LNCAP (cell line): ENCODE results near the gene FOXM1.

Experiments
- TF ChIP-seq, protein P1 (sequence below): fragments of 450-650 bp; IDR thresholded peaks from 2 replicates; pipeline ENCODE4 v1.5.1; 2017; ENCODE audit warnings: mild to moderate bottlenecking

The FOXM1 gene, protein sequence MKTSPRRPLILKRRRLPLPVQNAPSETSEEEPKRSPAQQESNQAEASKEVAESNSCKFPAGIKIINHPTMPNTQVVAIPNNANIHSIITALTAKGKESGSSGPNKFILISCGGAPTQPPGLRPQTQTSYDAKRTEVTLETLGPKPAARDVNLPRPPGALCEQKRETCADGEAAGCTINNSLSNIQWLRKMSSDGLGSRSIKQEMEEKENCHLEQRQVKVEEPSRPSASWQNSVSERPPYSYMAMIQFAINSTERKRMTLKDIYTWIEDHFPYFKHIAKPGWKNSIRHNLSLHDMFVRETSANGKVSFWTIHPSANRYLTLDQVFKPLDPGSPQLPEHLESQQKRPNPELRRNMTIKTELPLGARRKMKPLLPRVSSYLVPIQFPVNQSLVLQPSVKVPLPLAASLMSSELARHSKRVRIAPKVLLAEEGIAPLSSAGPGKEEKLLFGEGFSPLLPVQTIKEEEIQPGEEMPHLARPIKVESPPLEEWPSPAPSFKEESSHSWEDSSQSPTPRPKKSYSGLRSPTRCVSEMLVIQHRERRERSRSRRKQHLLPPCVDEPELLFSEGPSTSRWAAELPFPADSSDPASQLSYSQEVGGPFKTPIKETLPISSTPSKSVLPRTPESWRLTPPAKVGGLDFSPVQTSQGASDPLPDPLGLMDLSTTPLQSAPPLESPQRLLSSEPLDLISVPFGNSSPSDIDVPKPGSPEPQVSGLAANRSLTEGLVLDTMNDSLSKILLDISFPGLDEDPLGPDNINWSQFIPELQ

DNA sequence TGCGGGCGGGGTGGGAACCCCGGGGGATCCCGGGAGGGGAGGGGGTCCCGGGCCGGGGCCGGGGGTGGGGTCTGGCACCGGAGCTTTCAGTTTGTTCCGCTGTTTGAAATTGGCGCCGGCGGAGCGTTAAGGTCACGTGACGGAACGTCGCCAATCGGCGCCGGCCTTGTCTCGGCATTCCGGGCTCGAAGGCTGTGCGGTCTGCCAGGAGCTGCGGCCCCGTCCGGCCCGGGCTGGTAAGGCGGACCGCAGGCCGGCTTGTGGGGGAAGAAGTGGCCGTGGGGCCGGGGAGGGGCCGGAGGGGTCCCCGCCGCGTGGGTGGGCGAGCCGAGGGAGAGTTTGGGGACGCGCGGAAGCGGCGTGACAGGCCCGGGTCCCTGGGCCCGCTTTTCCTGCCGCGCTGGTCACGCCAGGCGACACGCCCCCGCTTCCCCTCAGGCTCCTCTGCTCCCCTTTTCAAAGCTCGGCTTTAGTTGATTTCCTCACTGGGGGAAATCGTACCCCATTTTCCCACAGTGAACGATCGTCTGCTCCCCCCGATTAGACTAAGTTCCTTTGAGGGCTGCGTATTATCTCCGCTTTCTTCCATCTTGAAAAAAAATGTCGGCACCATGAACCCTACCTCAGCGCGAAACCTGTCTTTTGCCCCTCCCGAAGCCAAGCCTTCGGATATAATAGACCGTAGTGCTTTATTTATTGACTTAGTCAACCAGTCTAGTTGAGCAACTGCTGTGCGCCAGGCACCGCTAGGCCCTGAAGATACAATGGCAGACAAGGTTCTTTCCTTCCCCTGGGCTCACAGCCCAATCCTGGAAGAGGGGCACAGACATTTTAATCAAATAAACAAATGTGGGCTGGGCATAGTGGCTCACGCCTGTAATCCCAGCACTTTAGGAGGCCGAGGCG lies at the start of gene FOXM1, which contains the start of gene RHNO1:
TSS of gene FOXM1 (minus strand) at position 128 of the 906 bp plus-strand sequence. CDS start 2,696 bp downstream, outside the sequence.
TSS of gene RHNO1 (plus strand) at position 177 of the 906 bp plus-strand sequence. CDS start 8,144 bp downstream, outside the sequence.
- TF ChIP-seq, protein P1, sequence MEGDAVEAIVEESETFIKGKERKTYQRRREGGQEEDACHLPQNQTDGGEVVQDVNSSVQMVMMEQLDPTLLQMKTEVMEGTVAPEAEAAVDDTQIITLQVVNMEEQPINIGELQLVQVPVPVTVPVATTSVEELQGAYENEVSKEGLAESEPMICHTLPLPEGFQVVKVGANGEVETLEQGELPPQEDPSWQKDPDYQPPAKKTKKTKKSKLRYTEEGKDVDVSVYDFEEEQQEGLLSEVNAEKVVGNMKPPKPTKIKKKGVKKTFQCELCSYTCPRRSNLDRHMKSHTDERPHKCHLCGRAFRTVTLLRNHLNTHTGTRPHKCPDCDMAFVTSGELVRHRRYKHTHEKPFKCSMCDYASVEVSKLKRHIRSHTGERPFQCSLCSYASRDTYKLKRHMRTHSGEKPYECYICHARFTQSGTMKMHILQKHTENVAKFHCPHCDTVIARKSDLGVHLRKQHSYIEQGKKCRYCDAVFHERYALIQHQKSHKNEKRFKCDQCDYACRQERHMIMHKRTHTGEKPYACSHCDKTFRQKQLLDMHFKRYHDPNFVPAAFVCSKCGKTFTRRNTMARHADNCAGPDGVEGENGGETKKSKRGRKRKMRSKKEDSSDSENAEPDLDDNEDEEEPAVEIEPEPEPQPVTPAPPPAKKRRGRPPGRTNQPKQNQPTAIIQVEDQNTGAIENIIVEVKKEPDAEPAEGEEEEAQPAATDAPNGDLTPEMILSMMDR = no peak

DNA sequence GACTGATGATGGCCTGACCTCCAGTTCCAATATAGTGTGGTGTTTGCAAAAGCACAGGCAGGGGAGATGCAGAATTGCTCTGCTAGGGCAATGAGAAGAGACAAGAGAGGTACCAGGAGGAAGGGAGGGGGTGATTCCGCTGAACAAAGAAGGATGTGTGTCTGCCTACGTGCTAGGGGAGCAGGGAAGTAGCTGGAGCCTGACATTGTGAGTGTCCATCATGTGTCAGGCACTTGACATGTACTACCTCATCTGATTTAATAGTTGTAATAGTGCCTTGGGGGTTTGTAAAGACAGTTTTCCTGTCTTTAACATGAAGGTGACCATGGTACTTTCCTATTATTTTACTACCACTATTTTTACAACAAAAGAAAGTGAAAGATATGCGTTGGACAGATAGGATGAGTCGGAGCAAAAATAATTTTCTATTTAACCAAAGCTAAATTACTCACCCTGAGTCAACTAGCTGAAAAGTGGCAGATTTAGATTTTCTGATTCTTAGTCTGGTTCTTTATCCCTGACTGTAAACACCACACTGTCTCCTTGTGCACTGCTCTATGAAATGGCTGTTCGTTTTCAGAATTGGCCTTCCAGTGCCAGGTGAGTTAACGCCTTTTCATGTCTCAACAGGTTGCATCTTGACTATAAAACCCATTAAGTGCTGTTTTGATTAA lies 48.5 kb upstream of the FOXM1 start:
- TF ChIP-seq, protein P1 = no peak

DNA sequence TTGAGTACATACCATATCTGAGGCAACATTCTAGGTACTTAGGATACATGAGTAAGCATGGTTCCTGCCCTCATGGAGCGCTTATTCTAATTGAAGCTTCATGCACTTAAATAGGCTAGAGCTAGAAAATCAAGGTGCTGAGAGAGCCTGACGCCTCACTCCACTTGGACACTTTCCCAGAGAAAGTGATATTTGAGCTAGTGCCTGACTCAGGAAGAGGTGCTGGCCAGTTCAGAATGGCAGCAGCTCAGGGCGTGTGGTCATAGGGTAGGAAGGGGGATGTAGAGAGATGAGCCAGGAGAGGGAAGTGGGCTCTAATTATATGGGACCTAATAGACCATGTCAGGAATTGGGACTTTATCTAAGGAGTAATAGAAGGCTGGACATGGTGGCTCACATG lies 47.0 kb upstream of the FOXM1 start:
- TF ChIP-seq, protein P1 = no peak

DNA sequence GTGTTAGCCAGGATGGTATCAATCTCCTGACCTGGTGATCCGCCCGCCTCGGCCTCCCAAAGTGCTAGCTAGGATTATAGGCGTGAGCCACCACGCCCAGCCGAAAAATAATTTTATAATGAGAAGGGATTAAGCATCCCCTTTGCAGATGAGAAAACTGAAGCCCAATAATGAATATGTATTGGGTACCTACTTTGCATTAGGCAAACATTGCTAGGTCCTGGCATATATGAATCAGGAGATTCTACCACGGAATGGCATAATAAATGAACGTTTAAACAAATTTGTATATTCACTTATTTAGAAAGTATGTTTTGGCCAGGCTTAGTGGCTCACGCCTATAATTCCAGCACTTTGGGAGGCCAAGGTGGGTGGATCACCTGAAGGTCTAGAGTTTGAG lies 46.1 kb upstream of the FOXM1 start:
- TF ChIP-seq, protein P1 = no peak

DNA sequence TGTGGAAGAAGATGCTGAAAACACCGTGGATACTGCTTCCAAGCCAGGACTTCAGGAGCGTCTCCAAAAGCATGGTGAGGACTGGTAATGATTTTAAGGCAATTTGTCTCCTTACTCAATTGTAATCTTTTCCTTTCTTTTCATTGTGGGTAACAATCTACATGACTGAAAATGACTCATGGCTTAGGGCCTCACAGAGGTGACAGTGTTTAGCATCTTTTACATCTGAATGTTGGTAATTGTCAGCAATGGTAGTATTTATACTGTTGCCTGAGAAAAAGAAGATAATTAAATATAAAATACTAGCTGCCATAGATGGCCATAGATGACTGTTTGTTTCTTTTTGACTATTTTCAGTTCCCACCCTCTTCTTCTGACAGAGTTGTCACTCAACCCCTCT lies 45.4 kb upstream of the FOXM1 start:
- TF ChIP-seq, protein P1 = no peak

DNA sequence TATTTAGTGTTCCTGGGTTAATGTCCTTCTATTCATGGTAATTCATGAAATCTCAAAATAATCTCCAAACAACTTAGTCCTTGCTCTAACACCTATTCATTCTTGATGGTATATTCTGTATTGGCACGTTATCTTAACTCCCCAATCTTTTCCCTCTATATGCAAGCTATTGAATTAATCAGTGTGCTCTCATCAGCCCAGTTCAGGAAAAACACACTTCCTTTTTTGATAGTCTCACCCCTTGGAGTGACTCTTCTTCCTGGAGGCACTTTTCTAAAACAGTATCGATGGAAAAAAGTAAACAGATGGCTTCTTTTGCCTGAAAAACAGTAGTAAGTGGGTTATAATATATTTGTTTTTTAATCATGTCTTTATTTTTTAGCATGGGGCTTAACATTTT lies 42.3 kb upstream of the FOXM1 start:
- TF ChIP-seq, protein P1 = no peak
